SU-DHL-6 (cell line): ENCODE data around the gene NAP1L3.

ENCODE experiments used
- CTCF ChIP-seq: fragments of 200-600 bp; sonication (generic); IDR thresholded peaks from one replicate; pipeline ENCODE4 v1.5.1; 2017; ENCODE audit warnings: antibody characterized with exemption, mild to moderate bottlenecking, low read length, moderate library complexity; ENCODE audit not compliant: insufficient read depth, poor library complexity, severe bottlenecking
- EZH2phosphoT487 ChIP-seq: fragments of 200-600 bp; sonication (generic), shearing (Covaris generic); conservative IDR thresholded peaks from 2 replicates; pipeline ENCODE4 v1.6.1; 2018; ENCODE audit warnings: mild to moderate bottlenecking, antibody characterized with exemption, low read length, moderate library complexity, mixed read lengths

DNA sequence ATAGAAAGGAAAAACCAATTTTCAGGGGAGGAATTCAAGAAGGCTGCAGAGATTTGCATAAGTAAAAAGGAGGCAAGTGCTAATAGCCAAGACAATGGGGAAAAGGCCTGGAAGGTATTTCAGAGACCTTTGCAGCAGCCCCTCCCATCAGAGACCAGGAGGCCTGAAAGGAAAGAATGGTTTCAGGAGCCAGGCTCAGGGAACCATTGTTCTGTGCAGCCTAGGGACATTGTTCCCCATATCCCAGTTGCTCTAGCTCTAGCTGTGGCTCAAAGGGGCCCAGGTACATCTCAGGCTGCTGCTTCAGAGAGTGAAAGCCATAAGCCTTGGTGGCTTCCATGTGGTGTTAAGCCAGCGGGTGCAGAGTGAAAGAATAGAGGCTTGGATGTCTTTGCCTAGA lies 24.0 kb downstream of the NAP1L3 start:
- no peak for TF ChIP-seq CTCF
- no peak for TF ChIP-seq EZH2phosphoT487
